HG02623 (cell line): ENCODE results near the gene TMEM151A.
"Not testable (repeated sequence)": the region's sequence is repeated elsewhere in the genome, so short reads cannot be mapped to it uniquely, and the experiment has no call there.

ENCODE experiments used
- ATAC-seq: cut with Tn5 transposase; IDR thresholded peaks from one replicate; pipeline ENCODE4 v1.9.1; 2021; ENCODE audit warnings: moderate library complexity; ENCODE audit not compliant: unreplicated experiment

Gene TMEM151A

DNA sequence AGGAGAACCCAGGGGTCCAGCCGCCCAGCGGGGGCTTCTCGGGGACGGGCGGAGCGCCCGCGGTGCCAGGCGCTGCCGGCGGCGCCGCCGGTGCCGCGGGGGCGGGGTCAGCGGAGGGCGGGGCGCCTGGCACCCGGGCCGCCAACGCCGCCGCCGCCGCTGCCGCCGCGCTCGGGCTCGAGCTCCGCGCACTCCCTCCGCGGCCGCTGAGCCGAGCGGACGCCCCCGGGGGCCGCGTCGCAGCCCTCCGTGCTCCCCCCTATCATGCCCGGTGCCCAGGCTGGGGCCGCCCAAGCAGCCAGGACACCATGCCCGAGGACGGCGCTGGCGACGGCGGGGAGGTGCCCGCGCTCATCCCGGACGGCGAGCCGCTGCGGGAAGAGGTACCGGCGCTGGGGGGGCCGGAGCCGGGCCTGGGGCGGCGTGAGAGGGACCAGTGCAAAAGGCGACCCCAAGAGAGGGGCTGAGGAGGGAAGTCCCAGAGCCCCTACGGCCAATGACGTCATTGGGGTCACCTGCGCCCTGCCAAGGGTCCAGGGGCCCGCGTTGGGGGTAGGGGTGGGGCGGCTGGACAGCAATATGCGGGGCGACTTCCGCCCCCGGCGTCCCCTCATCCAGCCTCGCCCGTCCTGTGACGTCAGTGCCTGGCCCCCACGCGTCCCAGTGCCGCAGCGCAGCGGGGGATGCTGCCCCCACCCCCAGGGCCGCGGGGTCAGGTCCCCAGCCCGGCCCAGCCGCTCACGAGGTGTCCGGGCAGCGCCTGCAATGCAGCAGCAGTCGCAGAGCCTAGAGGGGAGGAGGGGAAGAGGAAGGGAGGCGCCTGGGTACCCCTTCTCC lies at the start of gene TMEM151A:
TMEM151A (plus strand) TSS at position 189 of the 837 bp plus-strand sequence; CDS start at position 309, 120 bp downstream.
- ATAC-seq: no peak

DNA sequence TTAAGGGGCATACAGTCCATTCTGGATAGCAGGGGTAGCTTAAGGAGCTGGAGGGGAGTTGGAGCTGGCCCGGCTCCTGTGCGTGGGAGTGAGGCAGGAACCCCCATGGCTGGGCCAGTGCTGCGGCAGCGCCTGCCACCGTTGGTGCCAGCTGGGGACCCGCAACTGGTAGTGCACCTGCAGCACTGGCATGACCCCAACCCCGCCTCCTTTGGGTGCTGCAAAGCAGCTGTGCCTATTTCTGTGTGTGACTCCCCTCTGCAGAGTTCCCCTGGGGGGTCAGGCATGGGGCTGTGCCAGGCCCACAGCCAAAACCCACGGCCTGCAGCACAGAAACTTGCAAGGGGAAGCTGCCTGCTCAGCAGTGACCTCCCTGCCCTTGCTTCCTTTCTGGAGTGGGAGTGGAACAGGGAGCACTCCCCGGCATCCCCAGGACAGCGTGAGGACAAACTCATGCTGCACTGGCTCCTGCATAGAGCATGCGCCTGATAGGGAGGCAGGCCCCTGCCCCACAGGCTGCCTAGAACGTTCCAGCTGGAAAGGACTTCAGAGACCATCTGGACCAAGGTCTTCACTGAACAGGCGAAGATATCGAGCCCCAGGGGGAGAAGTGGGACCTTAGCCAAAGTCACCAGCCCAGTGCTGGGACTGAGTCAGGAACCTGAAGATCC lies 49.5 kb upstream of the TMEM151A start:
- no peak for ATAC-seq

DNA sequence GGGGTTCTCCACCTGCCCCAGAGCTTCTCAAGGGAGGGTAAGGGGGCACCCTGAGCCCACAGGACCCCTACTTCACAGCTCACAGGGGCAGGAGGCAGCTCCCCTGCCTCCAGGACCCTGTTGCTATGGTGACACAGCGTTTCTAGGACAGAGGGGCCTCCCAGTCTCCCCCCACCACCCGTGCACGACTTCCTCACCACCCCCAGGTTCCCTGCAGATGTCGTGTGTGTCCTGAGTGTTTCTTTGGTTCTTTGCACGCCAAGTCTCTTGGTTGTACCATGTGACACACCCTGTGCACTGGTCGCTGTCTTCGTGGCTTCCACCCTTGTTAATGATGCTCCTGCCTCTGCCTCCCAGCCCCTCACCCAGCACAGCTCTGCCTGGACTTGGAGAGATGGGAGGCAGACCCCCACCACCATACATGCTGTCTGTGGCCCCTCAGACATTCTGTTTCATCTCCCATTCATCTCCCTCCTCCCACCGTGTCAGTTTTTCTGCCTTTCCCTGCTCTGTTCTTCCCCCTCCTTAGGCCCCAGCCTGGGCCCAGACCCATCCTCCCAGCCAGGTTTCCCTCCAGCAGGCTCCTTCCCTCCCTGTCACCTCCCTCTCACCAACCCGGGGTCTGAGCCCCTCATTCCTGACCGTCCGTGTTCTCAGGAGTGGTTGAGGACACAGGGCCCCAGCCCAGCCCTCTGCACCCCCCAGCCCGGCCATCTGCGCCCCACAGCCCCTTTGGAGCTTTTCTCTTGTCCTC lies 47.7 kb upstream of the TMEM151A start:
- no peak for ATAC-seq

DNA sequence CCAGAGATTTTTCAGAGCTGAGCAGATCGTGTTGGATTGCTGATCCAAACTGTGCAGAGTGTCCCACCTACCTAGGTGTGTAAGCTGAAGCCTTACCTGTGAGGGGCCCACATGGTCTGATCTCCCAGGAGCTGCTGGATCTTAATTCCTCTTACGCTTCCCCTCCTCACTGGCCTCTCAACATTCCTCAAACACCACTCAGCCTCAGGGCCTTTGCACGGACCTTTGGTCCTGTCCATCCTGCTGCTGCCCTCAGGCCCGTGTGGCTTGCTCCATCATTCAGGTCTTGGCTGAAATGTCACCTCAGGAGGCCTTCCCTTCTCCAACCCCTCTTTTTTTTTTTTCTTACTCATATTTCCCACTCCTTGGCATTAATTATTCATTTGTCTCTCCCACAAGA lies 44.4 kb upstream of the TMEM151A start:
- no peak for ATAC-seq

DNA sequence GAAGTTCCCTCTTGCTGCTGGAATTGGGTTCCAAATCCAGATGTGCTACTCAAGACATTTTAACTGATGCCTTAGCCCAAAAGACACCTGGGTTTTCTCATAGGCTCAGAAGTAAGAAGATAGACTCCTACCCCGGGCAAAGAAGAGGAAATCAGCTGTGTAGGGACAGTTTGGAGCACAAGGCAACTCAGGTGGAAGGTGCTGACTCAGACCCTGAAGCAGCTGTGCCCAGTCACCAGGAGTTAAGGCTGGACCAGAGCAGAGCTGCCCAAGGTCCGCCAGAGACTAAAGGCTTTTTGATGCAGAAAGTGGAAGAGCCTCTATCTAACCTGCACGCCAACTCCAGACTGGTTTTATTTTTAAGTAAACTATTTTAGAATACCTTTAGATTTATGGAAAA lies 43.9 kb upstream of the TMEM151A start:
- ATAC-seq: no peak

DNA sequence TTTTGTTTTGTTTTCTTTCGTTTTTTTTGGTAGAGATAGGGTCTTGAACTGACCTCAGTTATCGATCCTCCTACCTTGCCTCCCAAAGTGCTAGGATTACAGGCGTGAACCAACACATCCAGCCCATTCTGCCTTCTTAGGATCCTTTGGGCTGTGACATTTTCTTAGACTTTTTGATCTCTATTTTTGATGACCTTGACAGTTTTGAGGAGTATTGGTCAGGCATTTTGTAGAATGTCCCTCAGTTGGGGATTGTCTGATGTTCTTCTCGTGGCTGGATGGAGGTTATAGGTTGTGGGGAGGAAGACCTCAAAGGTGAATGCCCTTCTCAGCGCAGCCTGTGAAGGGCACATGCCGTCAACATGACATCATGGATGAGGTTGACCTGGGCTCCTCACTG lies 42.8 kb upstream of the TMEM151A start:
- ATAC-seq: no peak

DNA sequence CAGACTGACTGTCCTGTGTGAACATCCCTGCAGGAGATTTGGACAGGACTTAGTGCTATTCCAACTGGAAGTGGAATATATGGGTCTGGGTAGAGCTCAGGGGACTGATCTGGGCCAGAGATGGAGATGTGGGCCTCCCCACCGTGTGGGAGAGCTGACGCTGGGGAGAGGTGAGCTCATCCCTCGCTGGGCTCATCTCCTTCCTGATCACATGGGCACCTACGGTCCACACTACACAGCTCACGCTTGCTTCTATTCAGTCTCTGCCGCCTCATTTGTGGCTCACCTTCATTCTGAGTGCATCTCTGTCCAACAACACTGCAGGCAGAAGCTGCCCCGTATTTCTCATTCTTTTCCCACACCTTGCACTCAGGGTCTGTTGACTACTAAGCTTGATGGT lies 39.9 kb upstream of the TMEM151A start:
- ATAC-seq: no peak

DNA sequence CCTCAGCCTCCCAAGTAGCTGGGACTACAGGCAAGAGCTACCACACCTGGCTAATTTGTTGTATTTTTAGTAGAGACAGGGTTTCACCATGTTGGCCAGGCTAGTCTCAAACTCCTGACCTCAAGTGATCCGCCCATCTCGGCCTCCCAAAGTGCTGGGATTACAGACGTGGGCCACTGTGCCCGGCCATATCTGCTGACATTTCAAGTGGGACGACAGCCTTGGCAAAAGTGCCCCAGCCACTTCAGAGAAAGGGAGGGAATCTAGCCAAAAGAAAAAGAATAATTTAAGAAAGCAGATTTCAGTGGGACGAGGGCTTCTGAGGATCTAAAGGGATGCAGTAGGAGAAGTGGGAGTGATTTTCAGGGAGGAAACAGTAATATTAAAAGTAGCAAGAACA lies 38.6 kb upstream of the TMEM151A start:
- ATAC-seq: not testable (repeated sequence)

DNA sequence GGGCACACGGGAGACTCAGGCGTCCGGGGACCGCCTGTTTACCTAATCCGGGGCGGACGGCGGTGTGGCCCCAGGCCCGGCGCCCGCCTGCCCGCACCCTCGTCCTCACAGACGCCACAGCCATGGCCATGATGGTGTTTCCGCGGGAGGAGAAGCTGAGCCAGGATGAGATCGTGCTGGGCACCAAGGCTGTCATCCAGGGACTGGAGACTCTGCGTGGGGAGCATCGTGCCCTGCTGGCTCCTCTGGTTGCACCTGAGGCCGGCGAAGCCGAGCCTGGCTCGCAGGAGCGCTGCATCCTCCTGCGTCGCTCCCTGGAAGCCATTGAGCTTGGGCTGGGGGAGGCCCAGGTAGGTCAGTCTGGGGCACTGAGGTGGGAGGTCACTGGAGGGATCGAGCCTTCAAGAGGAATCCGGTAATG lies 33.2 kb upstream of the TMEM151A start:
- ATAC-seq: no peak

DNA sequence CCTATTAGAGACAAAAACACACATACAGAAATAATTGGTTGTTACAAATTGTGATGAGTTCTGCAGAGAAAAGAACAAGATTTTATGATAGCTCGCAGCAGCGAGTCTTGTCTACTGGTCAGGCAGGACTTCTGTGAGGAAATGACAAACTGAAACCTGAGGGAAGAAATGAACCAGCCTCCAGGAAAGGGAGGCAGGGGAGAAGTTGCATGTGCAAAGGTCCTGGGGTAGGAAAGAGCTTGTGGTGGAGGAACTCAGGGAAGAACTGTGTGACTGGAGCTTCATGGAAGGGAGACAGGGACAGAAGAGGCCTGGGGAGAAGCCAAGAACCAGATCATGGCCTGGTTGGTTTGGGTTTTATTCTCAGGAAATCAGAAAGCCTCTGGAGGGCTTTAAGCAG lies 32.5 kb upstream of the TMEM151A start:
- ATAC-seq: no peak

- ATAC-seq: no peak
These were observed 31.7 kb upstream of the TMEM151A start for GRCh38 chr11:66259956-66260355.

GRCh38 chr11:66261578-66261977 lies 30.1 kb upstream of the TMEM151A start:
- ATAC-seq: no peak

GRCh38 chr11:66262191-66262590 lies 29.5 kb upstream of the TMEM151A start:
- ATAC-seq: no peak

DNA sequence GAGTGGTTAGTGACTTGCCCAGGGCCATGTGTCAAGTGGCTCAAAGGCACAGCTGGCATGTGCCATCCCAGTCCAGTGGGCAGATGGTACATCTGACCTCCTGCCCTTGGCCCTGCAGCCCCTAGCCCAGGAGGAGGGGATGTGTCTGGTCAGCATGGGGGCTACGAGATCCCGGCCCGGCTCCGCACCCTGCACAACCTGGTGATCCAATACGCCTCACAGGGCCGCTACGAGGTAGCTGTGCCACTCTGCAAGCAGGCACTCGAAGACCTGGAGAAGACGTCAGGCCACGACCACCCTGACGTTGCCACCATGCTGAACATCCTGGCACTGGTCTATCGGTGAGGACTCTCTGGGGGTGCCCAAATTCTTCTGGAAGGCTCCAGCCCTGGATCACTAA lies 29.0 kb upstream of the TMEM151A start:
- ATAC-seq: no peak

GRCh38 chr11:66263231-66263630 lies 28.5 kb upstream of the TMEM151A start:
- ATAC-seq: no peak

- ATAC-seq: no peak
These were observed 27.9 kb upstream of the TMEM151A start for GRCh38 chr11:66263785-66264184.

- no peak for ATAC-seq
These were observed 27.3 kb upstream of the TMEM151A start for GRCh38 chr11:66264383-66264782.

DNA sequence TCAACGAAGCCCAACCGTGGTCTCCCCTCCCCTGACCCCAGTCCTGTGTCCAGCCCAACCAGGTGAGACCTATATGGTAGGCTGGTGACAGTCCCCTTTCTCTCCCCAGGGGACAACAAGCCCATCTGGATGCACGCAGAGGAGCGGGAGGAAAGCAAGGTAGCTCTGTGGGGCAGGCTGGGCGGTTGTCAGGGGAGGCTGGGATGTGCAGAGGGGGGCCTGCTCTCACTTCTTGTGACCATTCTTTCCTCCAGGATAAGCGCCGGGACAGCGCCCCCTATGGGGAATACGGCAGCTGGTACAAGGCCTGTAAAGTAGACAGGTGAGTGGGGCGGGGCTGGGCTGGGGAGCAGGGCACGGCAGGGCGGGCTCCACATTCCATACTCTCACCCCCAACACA lies 26.8 kb upstream of the TMEM151A start:
- ATAC-seq: no peak

DNA sequence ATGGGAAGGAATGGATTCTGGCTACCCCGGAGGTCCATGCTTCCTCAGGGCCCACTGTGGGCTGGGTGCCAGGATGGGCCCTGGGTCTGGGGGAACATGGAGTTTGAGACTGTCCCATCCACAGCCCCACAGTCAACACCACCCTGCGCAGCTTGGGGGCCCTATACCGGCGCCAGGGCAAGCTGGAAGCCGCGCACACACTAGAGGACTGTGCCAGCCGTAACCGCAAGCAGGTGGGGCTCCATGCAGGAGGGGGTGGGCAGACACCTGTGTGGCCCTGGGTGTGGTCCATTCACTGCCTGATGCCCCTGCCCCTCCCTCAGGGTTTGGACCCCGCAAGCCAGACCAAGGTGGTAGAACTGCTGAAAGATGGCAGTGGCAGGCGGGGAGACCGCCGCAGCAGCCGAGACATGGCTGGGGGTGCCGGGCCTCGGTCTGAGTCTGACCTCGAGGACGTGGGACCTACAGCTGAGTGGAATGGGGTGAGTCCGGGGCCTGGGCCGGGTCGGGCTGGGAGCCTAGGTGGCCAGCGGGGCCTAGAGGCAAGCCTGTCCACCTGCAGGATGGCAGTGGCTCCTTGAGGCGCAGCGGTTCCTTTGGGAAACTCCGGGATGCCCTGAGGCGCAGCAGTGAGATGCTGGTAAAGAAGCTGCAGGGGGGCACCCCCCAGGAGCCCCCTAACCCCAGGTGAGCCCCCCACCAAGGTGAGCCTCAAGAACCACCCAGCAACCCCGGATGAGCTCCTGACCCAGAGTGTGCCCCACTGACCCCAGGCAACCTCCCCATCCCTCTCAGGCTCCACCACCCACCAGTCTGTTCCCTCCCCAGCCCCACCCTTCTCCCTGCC lies 25.9 kb upstream of the TMEM151A start:
- ATAC-seq: no peak

- ATAC-seq: no peak
These were observed 25.2 kb upstream of the TMEM151A start for GRCh38 chr11:66266378-66267038.
